Stimulated activated naive CD8-positive, alpha-beta T cell treated with anti-CD3 and anti-CD28 coated beads, Interleukin-15, Interleukin-2, amounts not matched to agents 100 U/mL and 50 U/mL, for 24 hours (primary cell): Measurements from ENCODE around the gene DMTF1.
"Not testable (repeated sequence)": the region's sequence is repeated elsewhere in the genome, so short reads cannot be mapped to it uniquely, and the experiment has no call there.

Experiments
- ATAC-seq: fragments of 150-1000 bp; cut with Tn5 transposase; one replicate; pipeline ENCODE4 v1.10.0; 2021
- DNase-seq: peaks from one replicate; pipeline ENCODE4 v3.0.0; 2021

DMTF1 gene

GRCh38 chr7:87225696-87226095 lies 73.4 kb downstream of the DMTF1 start:
- no peak for ATAC-seq
- no peak for DNase-seq

GRCh38 chr7:87226495-87226894 lies 74.2 kb downstream of the DMTF1 start:
- DNase-seq = no peak
- ATAC-seq = no peak

GRCh38 chr7:87231258-87231657 lies 79.0 kb downstream of the DMTF1 start:
- DNase-seq (no peak), ATAC-seq (no peak)

- DNase-seq (no peak), ATAC-seq (no peak)
These were observed 79.5 kb downstream of the DMTF1 start for GRCh38 chr7:87231711-87232110.

GRCh38 chr7:87234949-87235348 lies 82.7 kb downstream of the DMTF1 start:
- ATAC-seq (no peak), DNase-seq (no peak)

GRCh38 chr7:87238464-87239051 lies 86.3 kb downstream of the DMTF1 start:
- ATAC-seq, DNase-seq: not testable (repeated sequence)

GRCh38 chr7:87245671-87246070 lies 93.4 kb downstream of the DMTF1 start:
- ATAC-seq, DNase-seq: not testable (repeated sequence)
